ENCODE results near the gene PADI6. TPM values are rescaled to one million over a fixed set of nuclear protein-coding genes. Genes with fewer than 3 reads are reported as not detected.

The PADI6 gene
- total RNA-seq = not detected in 2 replicates
- long read RNA-seq = 0 reads

DNA sequence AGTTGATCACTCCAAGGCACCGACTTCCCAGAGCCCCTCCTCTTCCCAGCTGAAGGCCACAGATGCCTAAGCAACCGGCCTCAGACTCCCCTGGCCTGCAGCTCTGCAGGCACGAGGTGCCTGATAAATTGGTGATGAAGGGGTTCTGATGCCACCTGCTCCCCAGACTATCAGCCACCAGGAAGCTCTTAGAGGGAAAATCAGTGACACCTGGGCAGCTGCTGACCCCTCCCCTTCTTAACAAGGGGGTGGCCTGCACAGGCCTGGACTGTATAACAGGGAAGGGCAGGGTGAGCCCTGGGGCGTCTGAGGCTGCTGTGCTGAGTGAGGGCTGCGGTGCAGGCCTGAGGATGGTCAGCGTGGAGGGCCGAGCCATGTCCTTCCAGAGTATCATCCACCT is at the start of gene PADI6:
TSS of gene PADI6 (plus strand) at position 301 of the 400 bp plus-strand sequence. CDS start at position 351, 50 bp downstream.
- peaks cover 7% of the 10 kb centered on the region for H3K27me3 Mint-ChIP-seq (ENCODE audit: unreplicated experiment)
- no peak within 1 kb of the TSS for H3K27ac Mint-ChIP-seq (ENCODE audit: unreplicated experiment)
- no peaks in the 10 kb centered on the region for H3K36me3 Mint-ChIP-seq (ENCODE audit: unreplicated experiment)
- DNase-seq (ENCODE audit: extremely low spot score, unreplicated experiment) = no peak
- TF ChIP-seq, protein P1, sequence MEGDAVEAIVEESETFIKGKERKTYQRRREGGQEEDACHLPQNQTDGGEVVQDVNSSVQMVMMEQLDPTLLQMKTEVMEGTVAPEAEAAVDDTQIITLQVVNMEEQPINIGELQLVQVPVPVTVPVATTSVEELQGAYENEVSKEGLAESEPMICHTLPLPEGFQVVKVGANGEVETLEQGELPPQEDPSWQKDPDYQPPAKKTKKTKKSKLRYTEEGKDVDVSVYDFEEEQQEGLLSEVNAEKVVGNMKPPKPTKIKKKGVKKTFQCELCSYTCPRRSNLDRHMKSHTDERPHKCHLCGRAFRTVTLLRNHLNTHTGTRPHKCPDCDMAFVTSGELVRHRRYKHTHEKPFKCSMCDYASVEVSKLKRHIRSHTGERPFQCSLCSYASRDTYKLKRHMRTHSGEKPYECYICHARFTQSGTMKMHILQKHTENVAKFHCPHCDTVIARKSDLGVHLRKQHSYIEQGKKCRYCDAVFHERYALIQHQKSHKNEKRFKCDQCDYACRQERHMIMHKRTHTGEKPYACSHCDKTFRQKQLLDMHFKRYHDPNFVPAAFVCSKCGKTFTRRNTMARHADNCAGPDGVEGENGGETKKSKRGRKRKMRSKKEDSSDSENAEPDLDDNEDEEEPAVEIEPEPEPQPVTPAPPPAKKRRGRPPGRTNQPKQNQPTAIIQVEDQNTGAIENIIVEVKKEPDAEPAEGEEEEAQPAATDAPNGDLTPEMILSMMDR (IDR thresholded peaks at IDR 0.05) = no peak
- no peaks in the 10 kb centered on the region for H3K9me3 Mint-ChIP-seq (ENCODE audit: unreplicated experiment)
- no peak within 1 kb of the TSS for H3K4me3 Mint-ChIP-seq (ENCODE audit: unreplicated experiment)
- peaks cover 8% of the 10 kb centered on the region for H3K4me1 Mint-ChIP-seq (ENCODE audit: unreplicated experiment)

GRCh38 chr1:17328855-17329254 is 43.1 kb upstream of the PADI6 start:
- peaks cover 7% of the 10 kb centered on the region for H3K4me1 Mint-ChIP-seq (ENCODE audit: unreplicated experiment)
- H3K27me3 Mint-ChIP-seq (ENCODE audit: unreplicated experiment) = peaks cover 27% of the 10 kb centered on the region
- no peak overlapping the region for H3K27ac Mint-ChIP-seq (ENCODE audit: unreplicated experiment)
- H3K4me3 Mint-ChIP-seq (ENCODE audit: unreplicated experiment) = no peak overlapping the region
- no peak for DNase-seq (ENCODE audit: extremely low spot score, unreplicated experiment)
- TF ChIP-seq, protein P1 (IDR thresholded peaks at IDR 0.05) = no peak
- peaks cover 12% of the 10 kb centered on the region for H3K9me3 Mint-ChIP-seq (ENCODE audit: unreplicated experiment)
- peaks cover 4% of the 10 kb centered on the region for H3K36me3 Mint-ChIP-seq (ENCODE audit: unreplicated experiment)

- H3K27ac Mint-ChIP-seq (ENCODE audit: unreplicated experiment) = no peak overlapping the region
- peaks cover 7% of the 10 kb centered on the region for H3K4me1 Mint-ChIP-seq (ENCODE audit: unreplicated experiment)
- H3K27me3 Mint-ChIP-seq (ENCODE audit: unreplicated experiment) = peaks cover 25% of the 10 kb centered on the region
- DNase-seq (ENCODE audit: extremely low spot score, unreplicated experiment) = no peak
- peaks cover 11% of the 10 kb centered on the region for H3K9me3 Mint-ChIP-seq (ENCODE audit: unreplicated experiment)
- TF ChIP-seq, protein P1 (IDR thresholded peaks at IDR 0.05) = no peak
- H3K4me3 Mint-ChIP-seq (ENCODE audit: unreplicated experiment) = no peak overlapping the region
- H3K36me3 Mint-ChIP-seq (ENCODE audit: unreplicated experiment) = peaks cover 2% of the 10 kb centered on the region
These were observed 42.4 kb upstream of the PADI6 start for GRCh38 chr1:17329610-17330009.

GRCh38 chr1:17330856-17331255 is 41.1 kb upstream of the PADI6 start:
- Mint-ChIP-seq H3K36me3 (ENCODE audit: unreplicated experiment) (no peaks in the 10 kb centered on the region), H3K4me1 (ENCODE audit: unreplicated experiment) (peaks cover 5% of the 10 kb centered on the region), H3K9me3 (ENCODE audit: unreplicated experiment) (peaks cover 7% of the 10 kb centered on the region), H3K27me3 (ENCODE audit: unreplicated experiment) (peaks cover 15% of the 10 kb centered on the region), H3K4me3 (ENCODE audit: unreplicated experiment) (no peak overlapping the region), H3K27ac (ENCODE audit: unreplicated experiment) (no peak overlapping the region)
- TF ChIP-seq, protein P1 (IDR thresholded peaks at IDR 0.05) = no peak
- DNase-seq (ENCODE audit: extremely low spot score, unreplicated experiment) = no peak

DNA sequence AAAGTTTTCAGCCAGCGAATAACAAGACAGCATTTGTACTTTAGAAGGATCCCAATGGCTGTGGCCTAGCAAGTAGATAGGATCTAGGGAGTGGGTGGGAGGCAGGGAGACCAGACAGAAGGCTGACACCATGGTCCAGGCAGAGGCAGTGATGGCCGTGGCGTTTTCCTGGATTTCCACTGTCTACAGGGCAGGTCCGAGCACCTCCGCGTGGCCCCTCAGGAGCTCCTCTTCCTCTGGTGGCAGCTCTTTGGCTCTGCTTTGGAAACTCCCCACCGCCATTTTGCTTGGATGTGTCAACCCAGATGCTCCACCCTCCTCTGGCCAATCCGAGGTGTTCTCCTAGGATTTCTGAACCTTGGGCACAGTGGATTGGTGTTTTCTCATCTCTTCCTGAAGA is 38.9 kb upstream of the PADI6 start:
- peaks cover 13% of the 10 kb centered on the region for H3K27me3 Mint-ChIP-seq (ENCODE audit: unreplicated experiment)
- TF ChIP-seq, protein P1 (IDR thresholded peaks at IDR 0.05) = no peak
- H3K9me3 Mint-ChIP-seq (ENCODE audit: unreplicated experiment) = peaks cover 7% of the 10 kb centered on the region
- DNase-seq (ENCODE audit: extremely low spot score, unreplicated experiment) = no peak
- H3K36me3 Mint-ChIP-seq (ENCODE audit: unreplicated experiment) = no peaks in the 10 kb centered on the region
- no peak overlapping the region for H3K27ac Mint-ChIP-seq (ENCODE audit: unreplicated experiment)
- no peak overlapping the region for H3K4me3 Mint-ChIP-seq (ENCODE audit: unreplicated experiment)
- peaks cover 2% of the 10 kb centered on the region for H3K4me1 Mint-ChIP-seq (ENCODE audit: unreplicated experiment)

Measured in osteocyte (in vitro differentiated cells).